Epithelial cell of proximal tubule (primary cell): ENCODE measurements around the gene CCDC192. TPM values are rescaled to one million over a fixed set of nuclear protein-coding genes. Genes with fewer than 3 reads are reported as not detected.

ENCODE experiments used
- DNase-seq: peaks from one replicate; pipeline ENCODE4 v3.0.0-alpha.2; 2011; ENCODE audit warnings: low read depth
- H3K4me3 ChIP-seq: 2 replicates; pipeline ENCODE4 v1.5.1; 2011; ENCODE audit warnings: low read depth, mild to moderate bottlenecking, low read length
- total RNA-seq: library from RNA; depleted of rRNA; stranded (reverse); fragments of >200 nt; gene quantifications from 2 replicates; pipeline ENCODE4 v1.2.3, GENCODE V29; 2015
- TF ChIP-seq, protein P1 (sequence below): conservative IDR thresholded peaks from 2 replicates; pipeline ENCODE4 v1.5.1; 2012; ENCODE audit warnings: low read depth, mild to moderate bottlenecking, low read length

The CCDC192 gene
- total RNA-seq, 1 donor from 2014 or later = not detected

DNA sequence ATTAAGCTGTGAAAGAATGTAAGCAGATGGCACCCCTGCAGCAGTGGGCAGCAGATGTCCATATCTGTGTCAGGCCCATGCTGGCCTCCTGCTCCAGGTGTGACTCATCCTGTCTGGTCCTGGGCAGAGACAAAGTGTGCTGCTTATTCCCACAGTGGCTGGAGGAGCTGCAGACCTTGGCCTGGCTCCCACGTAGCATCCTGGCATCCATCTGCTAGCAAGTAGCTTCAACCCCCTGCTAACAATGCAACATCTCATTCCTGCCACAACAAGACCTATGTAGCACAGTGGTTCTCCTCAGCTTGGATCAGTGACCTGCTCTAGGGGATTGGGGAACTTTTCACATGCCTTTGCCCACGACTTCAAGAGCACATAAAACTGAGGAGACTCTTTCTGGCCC lies 254.0 kb downstream of the CCDC192 start:
- TF ChIP-seq, protein P1, sequence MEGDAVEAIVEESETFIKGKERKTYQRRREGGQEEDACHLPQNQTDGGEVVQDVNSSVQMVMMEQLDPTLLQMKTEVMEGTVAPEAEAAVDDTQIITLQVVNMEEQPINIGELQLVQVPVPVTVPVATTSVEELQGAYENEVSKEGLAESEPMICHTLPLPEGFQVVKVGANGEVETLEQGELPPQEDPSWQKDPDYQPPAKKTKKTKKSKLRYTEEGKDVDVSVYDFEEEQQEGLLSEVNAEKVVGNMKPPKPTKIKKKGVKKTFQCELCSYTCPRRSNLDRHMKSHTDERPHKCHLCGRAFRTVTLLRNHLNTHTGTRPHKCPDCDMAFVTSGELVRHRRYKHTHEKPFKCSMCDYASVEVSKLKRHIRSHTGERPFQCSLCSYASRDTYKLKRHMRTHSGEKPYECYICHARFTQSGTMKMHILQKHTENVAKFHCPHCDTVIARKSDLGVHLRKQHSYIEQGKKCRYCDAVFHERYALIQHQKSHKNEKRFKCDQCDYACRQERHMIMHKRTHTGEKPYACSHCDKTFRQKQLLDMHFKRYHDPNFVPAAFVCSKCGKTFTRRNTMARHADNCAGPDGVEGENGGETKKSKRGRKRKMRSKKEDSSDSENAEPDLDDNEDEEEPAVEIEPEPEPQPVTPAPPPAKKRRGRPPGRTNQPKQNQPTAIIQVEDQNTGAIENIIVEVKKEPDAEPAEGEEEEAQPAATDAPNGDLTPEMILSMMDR = no peak
- no peak overlapping the region for H3K4me3 ChIP-seq
- DNase-seq = no peak

DNA sequence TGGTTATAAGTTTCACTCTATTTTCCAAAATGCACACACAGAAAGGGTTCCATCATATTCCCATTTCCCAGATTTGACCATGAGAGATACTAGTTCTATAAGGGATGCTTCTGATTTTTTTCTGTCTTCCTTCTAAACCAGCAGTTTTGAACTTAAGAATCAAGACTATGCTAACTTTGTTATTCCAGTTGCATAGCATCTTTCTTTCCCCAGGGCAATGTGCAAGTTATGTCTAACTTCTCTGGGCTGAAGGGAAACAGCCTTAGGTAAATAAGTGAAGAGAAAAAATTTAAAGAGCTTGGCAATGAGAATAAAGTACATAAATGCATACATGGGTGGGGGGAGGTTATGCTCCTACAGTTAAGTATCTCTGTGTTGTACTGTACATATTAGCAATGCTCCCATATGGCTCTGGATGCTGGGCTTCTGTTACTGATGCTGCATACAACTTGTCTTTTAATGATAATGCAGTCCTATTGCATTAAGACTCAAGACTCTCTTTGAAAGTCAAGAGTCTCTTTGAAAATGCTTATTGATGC lies 254.6 kb downstream of the CCDC192 start:
- TF ChIP-seq, protein P1 = no peak

DNA sequence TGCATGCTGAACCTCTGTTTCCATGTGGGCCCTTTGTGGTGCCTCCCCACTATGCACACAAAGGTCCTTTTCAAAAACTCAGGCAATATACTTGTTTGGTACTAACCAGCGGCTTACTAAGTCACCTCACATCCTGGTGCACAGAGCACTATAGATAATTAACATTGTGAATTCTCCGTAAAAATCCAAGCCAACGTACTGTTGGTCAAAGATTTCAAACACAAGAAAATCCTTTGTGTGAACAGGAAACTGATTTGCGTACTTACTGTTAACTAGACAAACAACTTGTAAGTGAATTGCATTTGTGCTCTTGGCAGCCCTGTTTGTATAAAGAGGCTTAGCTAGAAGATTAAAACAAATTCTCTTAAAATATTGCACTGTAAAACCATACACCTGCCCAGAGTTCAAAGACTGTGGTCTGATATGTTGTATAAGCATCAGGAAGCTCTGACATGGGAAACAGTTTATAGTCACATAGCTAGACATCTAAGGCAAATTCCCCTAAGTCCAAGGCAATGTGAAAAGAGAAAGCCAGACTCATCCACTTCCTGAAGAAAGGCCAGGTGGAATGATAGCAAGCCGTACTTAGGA lies 255.3 kb downstream of the CCDC192 start:
- DNase-seq = no peak
- TF ChIP-seq, protein P1 = no peak

More for the DNA sequence above, 254.6 kb downstream of the CCDC192 start:
- H3K4me3 ChIP-seq = no peak overlapping the region
- DNase-seq = no peak

DNA sequence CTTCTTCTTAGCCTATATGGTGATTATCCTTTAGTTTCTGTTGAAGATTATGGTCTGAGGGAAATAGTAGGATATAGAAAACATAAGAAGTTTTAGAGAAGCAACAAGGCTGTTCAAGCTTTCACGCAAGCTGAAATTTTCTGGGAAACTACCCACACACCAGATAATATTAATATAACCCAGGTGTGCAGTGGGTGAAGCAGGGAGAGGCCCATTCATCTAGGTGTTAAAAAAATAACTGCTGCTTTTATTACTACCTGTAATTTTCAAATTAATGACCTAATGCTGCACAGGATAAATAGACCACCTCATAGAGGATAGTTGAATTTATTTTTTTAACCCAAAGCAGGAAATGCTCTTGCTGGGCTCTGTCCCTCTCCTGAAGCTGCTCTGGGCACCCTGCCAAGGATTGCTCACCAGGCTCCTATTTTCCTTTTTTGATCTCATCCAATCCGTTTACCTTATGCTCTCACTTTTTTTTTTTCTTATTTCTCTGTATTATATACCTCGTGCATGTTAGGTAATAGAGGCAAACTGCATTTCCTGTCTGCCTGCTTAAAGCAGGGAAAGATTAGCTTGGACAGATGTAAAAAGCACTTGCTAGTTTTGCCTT lies 256.1 kb downstream of the CCDC192 start:
- TF ChIP-seq, protein P1 = no peak

More for the DNA sequence above, 255.3 kb downstream of the CCDC192 start:
- no peak overlapping the region for H3K4me3 ChIP-seq

DNA sequence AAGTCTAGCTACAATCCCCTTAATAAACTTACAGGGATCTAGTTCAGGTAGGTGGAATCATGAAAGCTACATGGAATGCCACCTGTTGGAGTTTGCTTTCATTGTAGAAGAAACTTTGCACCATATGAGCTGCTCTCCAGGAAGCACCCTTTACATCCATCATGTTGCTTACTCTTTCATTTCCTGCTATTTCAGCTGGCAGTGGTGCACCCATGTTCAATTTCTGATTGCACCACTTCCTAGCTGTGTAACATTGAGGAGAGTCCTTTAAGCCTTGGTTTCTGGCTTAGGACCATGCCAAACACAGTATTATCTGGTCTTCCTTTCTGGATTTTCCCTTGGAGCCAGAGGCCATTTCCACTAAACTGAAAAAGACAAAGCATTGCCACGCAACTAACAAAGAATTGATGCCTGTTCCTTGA lies 257.1 kb downstream of the CCDC192 start:
- no peak for DNase-seq
- no peak overlapping the region for H3K4me3 ChIP-seq
- TF ChIP-seq, protein P1 = no peak

More for the DNA sequence above, 256.1 kb downstream of the CCDC192 start:
- DNase-seq = peak; percentile 43
- no peak overlapping the region for H3K4me3 ChIP-seq

DNA sequence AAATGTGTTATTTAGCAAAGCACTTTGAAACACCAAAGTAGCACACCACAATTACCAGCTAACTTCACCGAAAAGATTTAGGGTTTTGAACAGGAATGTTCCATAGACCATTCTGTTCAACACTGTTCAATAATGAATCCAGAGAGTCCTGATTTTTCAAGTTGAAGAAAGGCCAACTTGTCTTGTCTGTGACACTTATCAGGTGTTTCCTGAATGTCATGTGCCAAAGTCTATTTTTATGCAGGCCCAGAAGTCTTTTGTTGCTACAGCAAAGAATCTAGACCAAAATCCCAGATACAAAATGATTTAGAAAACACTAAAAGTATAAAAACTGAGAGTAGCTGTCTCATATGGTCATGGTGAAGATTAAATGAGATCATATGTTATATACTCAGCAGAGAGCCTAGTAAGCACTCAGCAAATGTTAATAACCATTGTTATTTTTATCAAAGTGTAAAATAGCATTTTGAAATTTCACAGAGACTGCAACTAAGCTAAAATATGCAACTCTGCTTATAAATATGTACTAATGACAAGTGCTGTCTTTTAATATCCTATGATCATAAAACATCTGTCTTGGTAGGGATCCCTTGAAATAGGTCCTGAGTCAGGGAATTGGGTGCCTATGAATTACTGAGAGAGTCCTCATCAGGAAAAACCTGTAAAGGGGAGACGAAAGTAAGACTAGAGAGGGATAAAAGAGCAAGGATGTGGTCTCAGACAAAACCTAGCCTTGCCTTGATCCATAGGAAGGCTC lies 258.0 kb downstream of the CCDC192 start:
- TF ChIP-seq, protein P1 = no peak
- DNase-seq = no peak
- no peak overlapping the region for H3K4me3 ChIP-seq
